ENCODE data around the gene ADH1C. TPM values are rescaled to one million over a fixed set of nuclear protein-coding genes. Genes with fewer than 3 reads are reported as not detected.
"Not testable (repeated sequence)": the region's sequence is repeated elsewhere in the genome, so short reads cannot be mapped to it uniquely, and the experiment has no call there.

Gene ADH1C
- total RNA-seq = not detected

DNA sequence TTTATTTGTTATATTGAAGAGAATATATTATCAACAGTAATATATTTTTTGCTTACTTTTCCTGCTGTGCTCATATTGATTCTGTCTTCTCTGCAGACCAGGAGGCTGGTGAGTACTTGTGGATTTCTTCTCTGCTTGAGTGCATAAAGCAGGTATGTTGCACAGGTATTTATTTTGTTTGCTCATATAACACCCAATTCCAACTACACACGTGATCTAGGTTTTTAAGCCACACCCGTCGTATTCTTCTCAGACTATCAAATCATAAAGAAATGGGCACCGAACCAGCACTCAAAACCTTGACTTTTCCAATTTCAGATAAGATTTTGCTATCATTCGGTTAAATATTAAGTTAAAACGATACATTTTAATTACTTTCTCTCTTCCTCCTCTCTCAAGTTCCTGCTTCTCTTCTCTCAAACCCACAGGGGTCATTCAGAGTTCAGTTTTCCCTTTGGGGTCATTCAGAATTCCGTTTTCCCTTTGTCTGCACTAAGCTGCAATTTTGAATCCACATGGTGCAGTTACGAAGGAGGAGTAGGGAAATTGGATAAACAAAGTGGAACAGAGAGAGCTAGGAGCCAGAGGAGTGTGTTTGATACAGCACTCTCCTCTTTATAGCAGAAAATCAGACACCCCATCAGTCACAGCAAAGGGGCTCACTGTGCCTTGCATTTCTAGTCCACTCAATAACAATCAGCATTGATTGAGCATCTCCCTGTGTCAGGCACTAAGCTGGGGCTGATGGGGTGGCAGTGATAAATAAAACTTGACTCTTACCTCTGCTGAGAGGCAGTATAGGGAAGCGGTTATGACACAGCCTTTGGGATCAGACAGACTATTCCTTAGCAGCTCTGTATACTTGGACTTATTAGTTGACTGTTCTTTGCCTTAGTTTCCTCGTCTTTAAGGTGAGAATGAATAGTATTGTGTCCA, at the start of gene ADH1C:
Gene ADH1C, minus strand, starts transcription at position 145 of the 936 bp plus-strand sequence. Its CDS starts 71 bp downstream, at position 74.
- no peak for DNase-seq

- DNase-seq = no peak
Observed at GRCh38 chr4:99400831-99401230, 48.3 kb upstream of the ADH1C start.

DNA sequence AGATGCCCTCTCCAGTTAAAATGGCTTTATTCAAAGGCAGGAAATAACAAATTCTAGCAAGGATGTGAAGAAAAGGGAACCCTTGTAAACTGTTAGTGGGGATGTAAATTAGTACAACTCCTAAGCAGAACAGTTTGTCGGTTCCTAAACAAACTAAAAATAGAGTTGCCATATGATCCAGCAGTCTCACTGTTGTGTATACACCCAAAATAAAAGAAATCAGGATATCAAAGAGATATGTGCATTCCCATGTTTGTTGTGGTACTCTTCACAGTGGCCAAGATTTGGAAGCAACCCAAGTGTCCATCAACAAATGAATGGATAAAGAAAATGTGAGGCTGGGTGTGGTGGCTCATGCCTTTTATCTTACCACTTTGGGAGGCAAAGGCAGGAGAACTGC, 46.5 kb upstream of the ADH1C start:
- DNase-seq = no peak

DNA sequence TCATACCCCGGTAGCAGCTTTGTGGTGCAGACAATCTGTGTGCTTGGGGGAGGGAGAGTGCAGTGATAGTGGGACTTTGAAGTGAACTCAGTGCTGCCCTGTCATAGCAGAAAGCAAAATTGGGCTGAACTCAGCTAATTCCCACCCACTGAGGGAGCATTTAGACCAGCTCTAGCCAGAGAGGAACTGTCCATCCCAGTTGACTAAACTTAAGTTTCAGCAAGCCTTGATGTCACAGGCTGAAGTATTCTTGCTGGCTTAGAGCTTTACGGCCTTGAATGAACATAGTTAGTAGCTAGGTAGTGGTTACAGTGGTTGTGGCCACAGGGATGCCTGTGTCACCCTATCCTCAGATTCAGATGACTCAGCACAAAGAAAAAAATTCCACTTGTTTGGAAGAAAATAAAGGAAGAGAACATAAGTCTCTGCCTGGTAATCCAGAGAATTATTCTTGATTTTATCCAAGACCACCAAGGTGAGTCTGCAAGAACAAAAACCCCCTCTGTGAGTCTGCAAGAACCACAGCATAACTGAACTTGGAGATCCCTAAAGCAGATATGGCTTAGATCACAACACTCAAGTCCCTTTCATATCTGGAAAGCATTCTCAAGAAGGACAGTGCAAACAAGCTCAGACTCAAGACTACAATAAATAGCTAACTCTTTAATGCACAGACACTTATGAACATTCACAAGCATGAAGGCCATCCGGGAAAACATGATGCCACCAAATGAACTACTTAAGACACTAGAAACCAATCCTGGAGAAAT, 43.2 kb upstream of the ADH1C start:
- no peak for DNase-seq

DNA sequence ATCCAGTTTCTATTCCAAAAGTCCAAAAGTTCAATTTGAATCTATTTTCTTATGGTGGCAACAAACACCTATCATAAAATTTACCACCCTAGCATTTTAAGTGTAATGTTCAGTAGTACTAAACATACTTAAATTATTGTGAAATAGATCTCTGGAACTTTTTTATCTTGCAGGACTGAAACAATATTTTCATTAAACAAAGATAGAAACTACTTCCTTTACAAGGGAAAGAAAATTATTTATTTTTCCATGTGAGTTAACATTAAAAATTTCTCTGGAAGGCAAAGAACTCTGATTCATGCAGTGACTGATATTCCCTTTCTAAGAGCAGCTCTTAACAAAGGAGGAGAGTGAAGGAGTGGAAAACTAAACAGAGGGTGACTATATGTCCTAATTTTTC, 42.4 kb upstream of the ADH1C start:
- no peak for DNase-seq

GRCh38 chr4:99390055-99390454, 37.5 kb upstream of the ADH1C start:
- DNase-seq = no peak

DNA sequence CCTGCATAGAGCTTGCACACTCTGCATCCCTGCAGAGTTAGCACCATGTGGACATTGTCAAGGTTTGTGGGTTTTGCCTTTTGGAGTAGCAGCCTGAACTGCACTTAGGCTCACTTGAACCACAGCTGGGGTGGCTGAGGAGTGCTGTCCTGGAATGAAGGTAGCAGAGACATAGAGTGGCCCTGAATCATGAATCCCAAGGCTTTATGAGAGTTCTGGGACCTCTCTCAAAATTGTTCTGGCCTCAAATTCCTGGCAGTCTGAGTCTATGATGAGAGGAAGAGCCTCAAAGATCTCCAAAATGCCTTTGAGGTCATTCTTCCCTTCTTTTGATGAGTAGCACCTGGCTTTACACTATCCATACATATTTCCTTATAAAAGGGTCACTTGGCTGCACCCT, 37.1 kb upstream of the ADH1C start:
- no peak for DNase-seq

- DNase-seq = no peak
Observed at GRCh38 chr4:99383833-99384392, 31.4 kb upstream of the ADH1C start.

DNA sequence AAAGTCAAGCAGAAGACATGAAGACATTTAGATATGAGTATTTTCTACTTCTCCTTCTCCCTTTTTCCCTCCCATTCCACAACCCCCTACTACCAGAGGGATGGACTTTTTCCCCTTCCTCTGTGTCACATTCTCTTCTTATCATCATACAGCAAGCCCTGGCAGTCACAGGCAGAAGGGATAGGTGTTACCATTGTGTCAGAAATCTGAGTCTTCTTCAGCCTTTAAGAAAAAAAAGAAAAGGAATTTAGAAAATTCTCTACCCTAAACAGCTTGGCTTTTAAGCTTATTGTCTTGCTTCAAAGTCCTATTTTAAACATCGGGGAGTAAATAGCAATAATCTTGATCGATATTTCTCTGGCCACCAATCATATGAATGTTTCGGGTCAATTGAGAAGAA, 30.9 kb upstream of the ADH1C start:
- DNase-seq = no peak

DNA sequence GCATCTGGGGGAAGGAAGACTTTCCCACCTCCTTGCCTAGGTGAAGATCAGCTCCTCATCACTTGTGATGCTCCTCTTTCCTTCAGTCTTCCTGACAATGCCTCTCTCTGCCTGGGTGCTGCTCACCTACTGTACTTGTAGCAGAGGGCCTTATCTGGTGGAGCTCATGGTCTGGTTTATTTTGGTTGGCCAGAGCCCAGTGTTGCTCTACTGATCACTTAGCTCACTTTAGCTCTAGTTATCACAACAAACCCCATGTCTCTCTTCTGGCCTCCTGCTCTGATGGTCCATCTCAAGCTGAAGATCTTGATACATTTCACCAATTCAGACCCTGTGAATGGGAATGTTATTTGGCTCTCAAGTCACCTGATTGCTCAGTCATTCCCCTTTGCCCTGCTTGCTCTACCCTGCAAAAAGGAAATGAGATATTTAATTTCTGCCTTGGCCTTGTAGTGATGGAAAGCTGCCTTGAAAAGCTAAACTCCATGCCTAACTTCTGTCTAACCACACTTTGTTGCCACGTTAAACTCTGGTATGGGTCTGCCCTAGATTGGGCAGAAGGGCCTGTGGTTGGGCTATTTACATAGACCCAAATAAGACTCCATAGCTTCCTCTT, 30.3 kb upstream of the ADH1C start:
- no peak for DNase-seq

GRCh38 chr4:99381588-99382175, 29.1 kb upstream of the ADH1C start:
- no peak for DNase-seq

GRCh38 chr4:99379571-99379970, 27.0 kb upstream of the ADH1C start:
- no peak for DNase-seq

GRCh38 chr4:99378876-99379275, 26.3 kb upstream of the ADH1C start:
- no peak for DNase-seq

- DNase-seq = not testable (repeated sequence)
Observed at GRCh38 chr4:99377341-99377740, 24.8 kb upstream of the ADH1C start.

- DNase-seq = not testable (repeated sequence)
Observed at GRCh38 chr4:99372464-99372863, 19.9 kb upstream of the ADH1C start.

DNA sequence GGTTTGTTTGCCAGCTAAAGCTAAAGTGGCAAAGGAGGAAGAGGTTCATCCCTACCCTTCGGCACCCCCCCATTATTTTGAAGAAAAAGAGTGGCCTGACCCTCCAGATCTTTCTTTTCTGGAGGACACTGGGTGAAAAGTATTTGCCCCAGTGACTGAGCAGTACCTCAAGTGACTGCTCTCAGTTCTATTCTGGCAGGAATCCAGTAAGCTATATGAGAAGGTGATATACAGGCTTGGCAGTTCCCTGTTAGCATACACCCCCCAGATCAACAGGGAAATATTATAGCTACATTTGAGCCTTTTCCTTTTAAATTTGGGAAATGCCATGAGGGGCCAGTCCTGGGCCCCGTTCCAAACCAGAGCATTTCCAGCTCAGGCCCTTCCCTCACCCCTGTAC, 15.3 kb upstream of the ADH1C start:
- DNase-seq = not testable (repeated sequence)

DNA sequence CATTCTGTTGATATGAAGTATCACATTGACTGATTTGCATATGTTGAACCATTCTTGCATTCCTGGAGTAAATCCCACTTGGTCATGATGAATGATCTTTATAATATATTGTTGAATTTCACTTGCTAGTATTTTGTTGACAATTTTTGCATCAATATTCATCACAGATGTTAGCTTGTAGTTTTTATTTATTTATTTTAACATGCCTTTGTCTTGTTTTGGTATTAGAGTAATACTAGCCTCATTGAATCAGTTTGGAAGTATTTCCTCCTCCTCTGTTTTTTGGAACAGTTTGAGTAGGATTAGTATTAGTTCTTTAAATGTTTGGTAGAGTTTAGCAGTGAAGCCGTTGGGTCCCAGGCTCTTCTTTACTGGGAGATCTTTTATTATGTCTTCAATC, 13.9 kb upstream of the ADH1C start:
- DNase-seq = no peak

DNA sequence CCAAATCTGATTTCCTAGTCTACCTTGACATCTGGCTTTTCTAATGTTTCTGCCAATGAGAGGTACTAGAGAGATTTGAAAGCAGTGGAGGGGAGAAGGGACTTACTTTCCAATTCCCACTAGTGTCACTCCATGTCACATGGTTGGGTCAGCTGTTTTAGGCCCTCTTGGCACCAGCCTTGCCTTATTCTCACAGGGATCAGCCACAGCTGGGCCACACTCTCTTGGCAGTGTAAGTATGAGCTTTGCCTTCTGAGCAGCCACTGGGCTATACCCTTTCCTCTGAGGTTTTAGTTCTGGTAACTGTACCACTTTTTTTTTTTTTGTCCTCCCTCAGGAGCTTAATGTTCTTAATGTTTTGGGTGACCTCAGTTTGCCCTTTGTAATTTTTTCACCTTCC, 10.2 kb upstream of the ADH1C start:
- DNase-seq = no peak

DNA sequence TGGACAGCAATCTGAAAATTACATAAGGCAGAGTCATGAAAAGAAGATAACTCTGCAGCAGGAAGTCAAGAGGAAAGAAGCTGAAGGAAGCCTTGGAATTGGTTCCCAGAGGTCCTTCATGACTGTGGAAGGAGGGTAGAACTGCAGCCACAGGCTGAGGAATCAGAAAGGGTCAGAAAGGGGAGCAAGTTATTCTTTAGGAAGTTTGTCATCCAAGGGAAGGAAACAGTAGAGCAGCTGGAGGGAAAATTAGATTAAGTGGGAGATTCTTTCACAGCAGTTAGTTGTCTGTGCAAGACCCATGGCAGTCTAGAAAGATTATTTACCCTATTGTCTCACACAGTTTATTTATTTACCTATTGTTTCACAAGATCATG, 9.3 kb upstream of the ADH1C start:
- DNase-seq = no peak

GRCh38 chr4:99361268-99361898, 8.8 kb upstream of the ADH1C start:
- no peak for DNase-seq

DNA sequence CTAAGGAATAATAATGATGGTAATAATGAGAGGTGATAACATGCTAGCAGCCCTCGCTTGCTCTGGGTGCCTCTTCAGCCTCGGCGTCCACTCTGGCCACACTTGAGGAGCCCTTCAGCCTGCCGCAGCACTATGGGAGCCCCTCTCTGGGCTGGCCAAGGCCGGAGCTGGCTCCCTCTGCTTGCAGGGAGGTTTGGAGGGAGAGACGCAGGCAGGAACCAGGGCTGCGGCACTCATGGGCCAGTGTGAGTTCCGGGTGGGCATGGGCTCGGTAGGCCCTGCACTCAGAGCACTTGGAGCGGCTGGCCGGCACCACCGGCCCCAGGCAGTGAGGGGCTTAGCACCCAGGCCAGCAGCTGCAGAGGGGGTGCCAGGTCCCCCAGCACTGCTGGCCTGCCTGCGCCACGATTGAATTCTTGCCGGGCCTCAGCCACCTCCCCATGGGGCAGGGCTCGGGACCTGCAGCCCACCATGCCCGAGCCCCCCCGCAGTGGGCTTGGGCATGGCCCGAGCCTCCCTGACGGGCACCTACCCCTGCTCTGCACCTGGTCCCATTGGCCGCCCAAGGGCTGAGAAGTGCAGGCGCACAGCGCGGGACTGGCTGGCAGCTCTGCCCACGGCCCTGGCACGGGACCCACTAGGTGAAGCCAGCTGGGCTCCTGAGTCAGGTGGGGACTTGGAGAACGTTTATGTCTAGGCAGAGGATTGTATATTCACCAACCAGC, 7.1 kb upstream of the ADH1C start:
- no peak for DNase-seq

DNA sequence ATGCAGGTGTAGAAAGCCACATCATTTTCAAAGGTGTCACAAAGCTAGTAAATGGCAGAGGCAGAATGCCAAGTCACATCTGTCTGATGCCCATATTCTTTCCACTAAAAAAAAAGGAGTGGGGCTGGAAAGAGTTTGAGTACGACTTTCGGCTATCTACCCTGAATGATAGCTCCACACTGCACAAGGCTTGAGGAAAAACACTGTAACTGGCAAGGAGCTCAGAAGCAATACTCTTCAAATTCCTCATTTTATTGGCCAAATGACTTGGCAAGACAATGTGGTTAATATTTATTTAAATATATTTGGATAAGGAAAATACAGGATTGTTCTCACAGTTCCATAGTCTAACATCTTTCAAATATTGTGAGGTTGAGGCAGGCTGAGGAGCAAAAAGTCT, 5.4 kb upstream of the ADH1C start:
- no peak for DNase-seq

All from effector CD4-positive, alpha-beta T cell (primary cell).